ENCODE measurements around the gene ZMYND15. TPM values are rescaled to one million over a fixed set of nuclear protein-coding genes. Genes with fewer than 3 reads are reported as not detected.
A peak's percentile ranks its signal among the peaks of the same experiment; 100 is the strongest.

The ZMYND15 gene
- total and polyA plus RNA-seq, 2 of the 13 experiments (the other 11 are each of a cell fraction or from before 2014, with no cell fraction given), result 0.24 to 2.7 TPM

- TF ChIP-seq CCAR2 (optimal IDR thresholded peaks at IDR 0.05; ENCODE audit: low read depth, low read length) (no peak), ZNF124 (CRISPR knock-in tag; IDR thresholded peaks at IDR 0.05) (peak; percentile 73; the same call in 1 of the 2 replicates), ZNF546 (CRISPR knock-in tag; conservative IDR thresholded peaks at IDR 0.05) (0 out of 2 replicates have a peak, but pooled peaks have one; percentile 74), NFYC (CRISPR knock-in tag; IDR thresholded peaks at IDR 0.05) (0 out of 2 replicates have a peak, but pooled peaks have one; percentile 31), MED1 (CRISPR knock-in tag; IDR thresholded peaks at IDR 0.05) (peak; percentile 97), ZNF383 (CRISPR knock-in tag; IDR thresholded peaks at IDR 0.05; ENCODE audit: borderline replicate concordance) (no peak), PAXIP1 (CRISPR knock-in tag; conservative IDR thresholded peaks at IDR 0.05) (peak; percentile 93), ZFP37 (CRISPR knock-in tag; IDR thresholded peaks at IDR 0.05; ENCODE audit: borderline replicate concordance) (peak; percentile 92; the same call in 1 of the 2 replicates), ASH2L (IDR thresholded peaks at IDR 0.05; ENCODE audit: insufficient read length, low read depth, low read length) (no peak), SP1 (IDR thresholded peaks at IDR 0.05) (no peak), SP1 (CRISPR knock-in tag; IDR thresholded peaks at IDR 0.05) (no peak; the same call in 1 of the 2 replicates), HOXA7 (CRISPR knock-in tag; IDR thresholded peaks at IDR 0.05) (no peak), SIX1 (CRISPR knock-in tag; IDR thresholded peaks at IDR 0.05; ENCODE audit: borderline replicate concordance) (peak; percentile 50; the same call in 1 of the 2 replicates), ZNF609 (CRISPR knock-in tag; IDR thresholded peaks at IDR 0.05; ENCODE audit: borderline replicate concordance) (peak; percentile 77; the same call in 1 of the 2 replicates), SSRP1 (CRISPR knock-in tag; IDR thresholded peaks at IDR 0.05) (peak; percentile 31; the same call in 1 of the 2 replicates), TSC22D2 (CRISPR knock-in tag; IDR thresholded peaks at IDR 0.05; ENCODE audit: borderline replicate concordance) (0 out of 2 replicates have a peak, but pooled peaks have one; percentile 47), TAF1 (CRISPR knock-in tag; IDR thresholded peaks at IDR 0.05) (peak; percentile 77; the same call in 1 of the 2 replicates), ZNF615 (CRISPR knock-in tag; IDR thresholded peaks at IDR 0.05; ENCODE audit: borderline replicate concordance) (no peak; the same call in 1 of the 2 replicates), MED8 (CRISPR knock-in tag; IDR thresholded peaks at IDR 0.05; ENCODE audit: insufficient replicate concordance) (peak; percentile 72), ZNF616 (CRISPR knock-in tag; IDR thresholded peaks at IDR 0.05; ENCODE audit: low read depth) (peak; percentile 61), JARID2 (CRISPR knock-in tag; IDR thresholded peaks at IDR 0.05; ENCODE audit: insufficient replicate concordance) (no peak), ZNF33A (CRISPR knock-in tag; IDR thresholded peaks at IDR 0.05; ENCODE audit: borderline replicate concordance) (no peak)
These were observed 32.0 kb downstream of the ZMYND15 start, which contains the start of gene TM4SF5 (continued) for GRCh38 chr17:4771519-4772234.
